ENCODE results near the gene CYP46A1. TPM values are rescaled to one million over a fixed set of nuclear protein-coding genes. Genes with fewer than 3 reads are reported as not detected.
"Not testable (repeated sequence)": the region's sequence is repeated elsewhere in the genome, so short reads cannot be mapped to it uniquely, and the experiment has no call there.

CYP46A1 gene
- total RNA-seq, 3 donors from 2014 or later (not counting 1 experiment from before 2014, with no cell fraction given), result 0.09 to 0.45 (median 0.09) TPM

DNA sequence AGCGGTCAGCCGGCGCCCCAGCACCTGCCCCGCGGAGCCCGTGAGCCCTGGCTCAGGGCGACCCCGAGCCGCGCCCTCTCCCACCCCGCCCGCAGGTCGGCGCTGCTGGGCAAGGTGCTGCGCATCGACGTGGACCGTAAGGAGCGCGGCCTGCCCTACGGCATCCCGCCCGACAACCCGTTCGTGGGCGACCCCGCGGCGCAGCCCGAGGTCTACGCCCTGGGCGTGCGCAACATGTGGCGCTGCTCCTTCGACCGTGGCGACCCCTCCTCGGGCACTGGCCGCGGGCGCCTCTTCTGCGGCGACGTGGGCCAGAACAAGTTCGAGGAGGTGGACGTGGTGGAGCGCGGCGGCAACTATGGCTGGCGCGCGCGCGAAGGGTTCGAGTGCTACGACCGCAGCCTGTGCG is 24.8 kb upstream of the CYP46A1 start:
- no peaks in the 10 kb centered on the region for H3K4me1 ChIP-seq (ENCODE audit: control insufficient read depth, insufficient read depth, low read length)
- H3K27ac Mint-ChIP-seq, result no peak overlapping the region
- no peak for DNase-seq
- no peak for TF ChIP-seq CTCF (IDR thresholded peaks at IDR 0.05)
- peak in 1 of 3 donors; percentile 48 for ATAC-seq
- intact Hi-C loops (cut with micrococcal nuclease), result no loop called here
- no peaks in the 10 kb centered on the region for H3K9me3 ChIP-seq (ENCODE audit: control insufficient read depth, insufficient read depth, low read length)
- no peaks in the 10 kb centered on the region for H3K9me3 Mint-ChIP-seq
- H3K4me3 ChIP-seq (ENCODE audit: low read length), result no peak overlapping the region
- no peak overlapping the region for H3K27ac ChIP-seq (ENCODE audit: low read length)
- peaks cover 47 to 50% of the 10 kb centered on the region in 2 donors for H3K27me3 Mint-ChIP-seq (ENCODE audit: low read depth in 2 of 2)
- peaks cover 5% of the 10 kb centered on the region for H3K27me3 ChIP-seq (ENCODE audit: control insufficient read depth, insufficient read depth, low read length)
- H3K4me1 Mint-ChIP-seq, result no peaks in the 10 kb centered on the region
- no peaks in the 10 kb centered on the region for H3K36me3 Mint-ChIP-seq
- 8% methylated on average over 57 of the region's 58 CpGs for WGBS (ENCODE audit: insufficient coverage)
- H3K4me3 Mint-ChIP-seq, result no peak overlapping the region
- no peaks in the 10 kb centered on the region for H3K36me3 ChIP-seq (ENCODE audit: control insufficient read depth, insufficient read depth, low read length)

- Mint-ChIP-seq H3K27me3 (ENCODE audit: low read depth in 2 of 2) (peaks cover 40 to 46% of the 10 kb centered on the region in 2 donors), H3K4me3 (no peak overlapping the region), H3K4me1 (no peaks in the 10 kb centered on the region), H3K9me3 (no peaks in the 10 kb centered on the region), H3K36me3 (no peaks in the 10 kb centered on the region), H3K27ac (no peak overlapping the region)
- ATAC-seq, result no peak
- peaks cover 5% of the 10 kb centered on the region for H3K27me3 ChIP-seq (ENCODE audit: control insufficient read depth, insufficient read depth, low read length)
- no peak for DNase-seq
- H3K4me3 ChIP-seq (ENCODE audit: low read length), result no peak overlapping the region
- H3K27ac ChIP-seq (ENCODE audit: low read length), result no peak overlapping the region
- 20% methylated on average over 37 of the region's 37 CpGs for WGBS (ENCODE audit: insufficient coverage)
- no peaks in the 10 kb centered on the region for H3K9me3 ChIP-seq (ENCODE audit: control insufficient read depth, insufficient read depth, low read length)
- intact Hi-C loops (cut with micrococcal nuclease), result no loop called here
- H3K36me3 ChIP-seq (ENCODE audit: control insufficient read depth, insufficient read depth, low read length), result no peaks in the 10 kb centered on the region
- no peaks in the 10 kb centered on the region for H3K4me1 ChIP-seq (ENCODE audit: control insufficient read depth, insufficient read depth, low read length)
- TF ChIP-seq CTCF (IDR thresholded peaks at IDR 0.05), result no peak
These were observed 24.0 kb upstream of the CYP46A1 start for GRCh38 chr14:99660006-99660566.

- Mint-ChIP-seq H3K27ac (no peak overlapping the region), H3K9me3 (no peaks in the 10 kb centered on the region), H3K36me3 (no peaks in the 10 kb centered on the region), H3K4me1 (no peaks in the 10 kb centered on the region), H3K27me3 (ENCODE audit: low read depth in 2 of 2) (peaks cover 36 to 42% of the 10 kb centered on the region in 2 donors), H3K4me3 (no peak overlapping the region)
- 56% methylated on average over 3 of the region's 4 CpGs for WGBS (ENCODE audit: insufficient coverage)
- Histone ChIP-seq H3K36me3 (ENCODE audit: control insufficient read depth, insufficient read depth, low read length) (no peaks in the 10 kb centered on the region), H3K27me3 (ENCODE audit: control insufficient read depth, insufficient read depth, low read length) (peaks cover 5% of the 10 kb centered on the region), H3K9me3 (ENCODE audit: control insufficient read depth, insufficient read depth, low read length) (no peaks in the 10 kb centered on the region), H3K27ac (ENCODE audit: low read length) (no peak overlapping the region), H3K4me3 (ENCODE audit: low read length) (no peak overlapping the region), H3K4me1 (ENCODE audit: control insufficient read depth, insufficient read depth, low read length) (no peaks in the 10 kb centered on the region)
- no peak for ATAC-seq
- TF ChIP-seq CTCF (IDR thresholded peaks at IDR 0.05), result no peak
- intact Hi-C loops (cut with micrococcal nuclease), result no loop called here
- DNase-seq, result no peak
These were observed 23.3 kb upstream of the CYP46A1 start for GRCh38 chr14:99660794-99661193.

GRCh38 chr14:99661206-99661605 is 22.9 kb upstream of the CYP46A1 start:
- intact Hi-C loops (cut with micrococcal nuclease); DNase-seq; H3K27me3 ChIP-seq (ENCODE audit: control insufficient read depth, insufficient read depth, low read length); H3K36me3 ChIP-seq (ENCODE audit: control insufficient read depth, insufficient read depth, low read length); H3K4me3 Mint-ChIP-seq; H3K9me3 Mint-ChIP-seq; H3K27ac ChIP-seq (ENCODE audit: low read length); H3K4me1 ChIP-seq (ENCODE audit: control insufficient read depth, insufficient read depth, low read length); H3K9me3 ChIP-seq (ENCODE audit: control insufficient read depth, insufficient read depth, low read length); H3K4me3 ChIP-seq (ENCODE audit: low read length); H3K36me3 Mint-ChIP-seq; H3K27ac Mint-ChIP-seq; H3K4me1 Mint-ChIP-seq; ATAC-seq: not testable (repeated sequence)
- H3K27me3 Mint-ChIP-seq (ENCODE audit: low read depth in 2 of 2), result peaks cover 36 to 39% of the 10 kb centered on the region in 2 donors
